Muscle layer of duodenum (tissue), 2 donors: ENCODE results near the gene FAM20A.
"Not testable (repeated sequence)": the region's sequence is repeated elsewhere in the genome, so short reads cannot be mapped to it uniquely, and the experiment has no call there.

Experiments used
- H3K27ac ChIP-seq: one replicate; pipeline ENCODE4 v1.7.0; 2013; ENCODE audit warnings: mild to moderate bottlenecking, low read length
- H3K27me3 ChIP-seq: one replicate; pipeline ENCODE4 v1.7.0; 2013; ENCODE audit warnings: low read depth, mild to moderate bottlenecking, control low read depth, low read length
- H3K36me3 ChIP-seq, 2 donors: one replicate each; pipeline ENCODE4 v1.7.0; 2013; ENCODE audit warnings: low read length in 2 of 2, control low read depth in 1 of 2, mild to moderate bottlenecking in 1 of 2; ENCODE audit not compliant: insufficient read depth in 2 of 2, control insufficient read depth in 1 of 2
- H3K4me1 ChIP-seq, 2 donors: one replicate each; pipeline ENCODE4 v1.7.0; 2013; ENCODE audit warnings: low read length in 2 of 2, mild to moderate bottlenecking in 2 of 2, control low read depth in 1 of 2, moderate library complexity in 1 of 2; ENCODE audit not compliant: insufficient read depth in 2 of 2, control insufficient read depth in 1 of 2
- H3K4me3 ChIP-seq, 2 donors: one replicate each; pipeline ENCODE4 v1.7.0; 2013; ENCODE audit warnings: low read length in 2 of 2, low read depth in 1 of 2, mild to moderate bottlenecking in 1 of 2
- H3K9me3 ChIP-seq, 2 donors: one replicate each; pipeline ENCODE4 v1.7.0; 2013; ENCODE audit warnings: low read length in 2 of 2, control low read depth in 1 of 2, mild to moderate bottlenecking in 1 of 2; ENCODE audit not compliant: control insufficient read depth in 1 of 2
- donor health status: healthy.

FAM20A gene

GRCh38 chr17:68587026-68587425 lies 14.1 kb downstream of the FAM20A start:
- Histone ChIP-seq H3K27ac (no peak overlapping the region), H3K9me3 (peaks cover 0 to 4% of the 10 kb centered on the region in 2 donors), H3K36me3 (no peaks in the 10 kb centered on the region)

GRCh38 chr17:68585643-68586042 lies 15.5 kb downstream of the FAM20A start:
- no peak overlapping the region for H3K27ac ChIP-seq
- no peak overlapping the region for H3K4me3 ChIP-seq
- peaks cover 0 to 4% of the 10 kb centered on the region in 2 donors for H3K9me3 ChIP-seq
- no peaks in the 10 kb centered on the region for H3K4me1 ChIP-seq
- H3K27me3 ChIP-seq: no peaks in the 10 kb centered on the region
- no peaks in the 10 kb centered on the region for H3K36me3 ChIP-seq

More at GRCh38 chr17:68587026-68587425, 14.1 kb downstream of the FAM20A start:
- H3K4me3 ChIP-seq: no peak overlapping the region
- H3K27me3 ChIP-seq: no peaks in the 10 kb centered on the region
- no peaks in the 10 kb centered on the region for H3K4me1 ChIP-seq

- no peaks in the 10 kb centered on the region for H3K4me1 ChIP-seq
- peaks cover 0 to 4% of the 10 kb centered on the region in 2 donors for H3K9me3 ChIP-seq
- H3K27ac ChIP-seq: no peak overlapping the region
Observed at GRCh38 chr17:68584581-68585303, 16.4 kb downstream of the FAM20A start.

GRCh38 chr17:68582867-68583266 lies 18.3 kb downstream of the FAM20A start:
- not testable (repeated sequence) for H3K4me3 ChIP-seq, H3K27ac ChIP-seq, H3K9me3 ChIP-seq, H3K4me1 ChIP-seq, H3K36me3 ChIP-seq, H3K27me3 ChIP-seq

More at GRCh38 chr17:68584581-68585303, 16.4 kb downstream of the FAM20A start:
- H3K4me3 ChIP-seq: no peak overlapping the region
- no peaks in the 10 kb centered on the region for H3K27me3 ChIP-seq
- H3K36me3 ChIP-seq: no peaks in the 10 kb centered on the region

- Histone ChIP-seq H3K27me3 (no peaks in the 10 kb centered on the region), H3K9me3 (peaks cover 0 to 3% of the 10 kb centered on the region in 2 donors), H3K4me1 (peaks cover 0 to 8% of the 10 kb centered on the region in 2 donors), H3K27ac (no peak overlapping the region), H3K36me3 (no peaks in the 10 kb centered on the region), H3K4me3 (no peak overlapping the region)
Observed at GRCh38 chr17:68581863-68582645, 19.1 kb downstream of the FAM20A start.

DNA sequence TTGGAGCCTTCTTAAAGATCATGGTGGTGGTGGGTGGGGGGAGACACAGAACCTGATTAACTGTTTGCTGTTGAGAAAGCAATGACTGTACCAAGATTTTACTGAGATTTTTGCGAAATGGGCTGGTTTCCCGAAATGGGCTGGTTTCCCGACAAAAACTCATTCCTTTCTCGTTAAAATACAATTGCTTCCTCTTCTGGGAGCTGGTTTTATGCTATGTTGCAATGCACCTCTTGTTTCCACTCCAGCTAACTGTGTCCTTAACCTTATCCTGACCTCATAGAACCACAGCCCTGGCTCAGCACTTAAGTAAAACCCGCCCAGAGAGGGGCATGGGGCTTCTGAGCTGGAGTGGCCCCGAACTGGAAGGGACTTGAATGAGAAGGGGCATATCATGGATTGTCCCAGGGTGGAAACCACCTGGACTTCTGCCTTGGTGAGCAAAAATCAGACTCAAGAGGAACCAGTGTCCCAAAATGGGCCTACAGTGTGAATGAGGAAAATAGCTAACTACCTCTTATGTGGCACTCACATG lies 20.9 kb downstream of the FAM20A start:
- no peaks in the 10 kb centered on the region for H3K27me3 ChIP-seq
- no peak overlapping the region for H3K4me3 ChIP-seq
- peaks cover 0 to 3% of the 10 kb centered on the region in 2 donors for H3K9me3 ChIP-seq
- no peaks in the 10 kb centered on the region for H3K36me3 ChIP-seq
- peaks cover 0 to 8% of the 10 kb centered on the region in 2 donors for H3K4me1 ChIP-seq
- peak overlapping the region; percentile 53 for H3K27ac ChIP-seq

DNA sequence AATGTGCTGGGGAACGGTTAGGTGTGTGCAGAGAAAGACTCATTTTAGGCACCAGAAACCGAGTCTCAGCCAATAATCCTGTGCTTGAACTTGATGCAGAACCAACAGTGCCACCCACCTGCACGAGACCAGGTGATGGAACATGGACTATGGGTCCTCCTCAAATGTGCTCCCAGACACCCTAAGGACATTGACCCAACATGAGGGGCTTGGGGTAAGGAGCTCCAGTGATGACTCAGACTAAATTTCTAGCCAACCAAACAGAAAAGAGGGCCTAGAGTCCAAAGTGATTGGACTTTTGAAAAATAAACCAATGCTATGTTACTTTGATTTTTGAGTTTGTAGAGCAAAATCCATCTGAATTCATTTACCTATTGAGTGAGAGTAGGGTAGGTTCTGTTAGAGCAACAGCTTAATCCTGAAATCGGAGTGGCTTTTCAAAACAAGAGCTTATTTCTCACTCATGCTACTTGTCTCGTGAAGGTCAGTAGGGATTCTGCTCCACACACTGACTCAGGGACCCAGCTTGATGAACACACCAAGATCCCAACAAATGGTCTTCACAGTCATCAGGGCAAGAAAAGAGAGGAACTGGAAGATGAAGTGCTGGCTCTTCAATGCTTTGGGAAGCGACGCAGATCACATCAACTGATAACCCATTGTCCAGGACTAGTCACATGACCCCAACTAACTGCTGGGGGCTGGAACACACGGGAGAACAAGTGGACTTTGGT lies 21.8 kb downstream of the FAM20A start:
- H3K9me3 ChIP-seq: peaks cover 0 to 3% of the 10 kb centered on the region in 2 donors
- H3K4me3 ChIP-seq: no peak overlapping the region
- H3K4me1 ChIP-seq: peaks cover 0 to 8% of the 10 kb centered on the region in 2 donors
- peak overlapping the region; percentile 53 for H3K27ac ChIP-seq
- no peaks in the 10 kb centered on the region for H3K36me3 ChIP-seq
- H3K27me3 ChIP-seq: no peaks in the 10 kb centered on the region

DNA sequence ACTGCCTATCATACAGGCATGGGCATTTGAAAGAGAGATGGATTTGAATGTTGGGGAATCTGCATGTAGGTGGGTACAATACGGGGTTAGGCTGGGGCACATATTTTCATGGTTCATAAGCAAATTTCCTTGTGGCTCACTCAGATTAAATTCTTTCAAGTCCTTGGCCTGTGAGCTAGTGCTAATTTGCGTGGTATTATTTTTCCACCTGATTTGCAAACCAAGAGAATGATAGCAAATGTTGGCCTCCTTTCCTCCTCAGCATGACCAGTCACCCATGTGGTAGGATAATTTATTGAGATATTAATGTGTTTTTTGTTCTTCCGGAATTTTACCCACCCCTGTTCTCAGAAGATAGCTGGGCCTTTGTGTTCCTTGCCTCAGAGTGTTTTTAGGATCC lies 22.9 kb downstream of the FAM20A start:
- Histone ChIP-seq H3K27me3 (no peaks in the 10 kb centered on the region), H3K36me3 (no peaks in the 10 kb centered on the region), H3K4me3 (no peak overlapping the region), H3K27ac (no peak overlapping the region), H3K4me1 (peaks cover 0 to 8% of the 10 kb centered on the region in 2 donors), H3K9me3 (peaks cover 0 to 3% of the 10 kb centered on the region in 2 donors)

DNA sequence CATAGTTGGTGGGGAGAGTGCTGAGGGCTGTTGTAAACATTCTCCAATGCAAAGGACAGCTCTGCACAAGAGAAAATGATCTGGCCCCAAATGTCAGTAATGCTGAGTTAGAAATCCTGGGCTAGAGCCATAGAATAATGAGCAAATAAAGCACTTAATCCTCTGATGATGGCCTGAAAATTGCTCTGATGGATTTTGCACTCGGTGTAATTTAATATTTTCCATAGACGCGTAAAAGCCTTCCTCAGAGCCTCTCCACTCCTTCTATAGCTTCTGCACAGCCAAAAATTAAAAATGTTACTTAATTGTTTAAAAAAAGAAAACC lies 23.7 kb downstream of the FAM20A start:
- no peak overlapping the region for H3K27ac ChIP-seq
- no peak overlapping the region for H3K4me3 ChIP-seq
- no peaks in the 10 kb centered on the region for H3K27me3 ChIP-seq
- H3K9me3 ChIP-seq: peaks cover 0 to 3% of the 10 kb centered on the region in 2 donors
- H3K36me3 ChIP-seq: no peaks in the 10 kb centered on the region
- peaks cover 0 to 8% of the 10 kb centered on the region in 2 donors for H3K4me1 ChIP-seq

- Histone ChIP-seq H3K4me1 (peaks cover 0 to 8% of the 10 kb centered on the region in 2 donors), H3K4me3 (no peak overlapping the region), H3K27ac (no peak overlapping the region)
Observed at GRCh38 chr17:68576811-68577496, 24.2 kb downstream of the FAM20A start.

More at GRCh38 chr17:68576811-68577496, 24.2 kb downstream of the FAM20A start:
- H3K9me3 ChIP-seq: peaks cover 0 to 3% of the 10 kb centered on the region in 2 donors
- H3K36me3 ChIP-seq: no peaks in the 10 kb centered on the region
- H3K27me3 ChIP-seq: no peaks in the 10 kb centered on the region
